Measurements from ENCODE around the gene EIF4G2. TPM values are rescaled to one million over a fixed set of nuclear protein-coding genes. Genes with fewer than 3 reads are reported as not detected.

EIF4G2 gene
- total RNA-seq, 1 experiment from 2014 or later, result 1,198 TPM

DNA sequence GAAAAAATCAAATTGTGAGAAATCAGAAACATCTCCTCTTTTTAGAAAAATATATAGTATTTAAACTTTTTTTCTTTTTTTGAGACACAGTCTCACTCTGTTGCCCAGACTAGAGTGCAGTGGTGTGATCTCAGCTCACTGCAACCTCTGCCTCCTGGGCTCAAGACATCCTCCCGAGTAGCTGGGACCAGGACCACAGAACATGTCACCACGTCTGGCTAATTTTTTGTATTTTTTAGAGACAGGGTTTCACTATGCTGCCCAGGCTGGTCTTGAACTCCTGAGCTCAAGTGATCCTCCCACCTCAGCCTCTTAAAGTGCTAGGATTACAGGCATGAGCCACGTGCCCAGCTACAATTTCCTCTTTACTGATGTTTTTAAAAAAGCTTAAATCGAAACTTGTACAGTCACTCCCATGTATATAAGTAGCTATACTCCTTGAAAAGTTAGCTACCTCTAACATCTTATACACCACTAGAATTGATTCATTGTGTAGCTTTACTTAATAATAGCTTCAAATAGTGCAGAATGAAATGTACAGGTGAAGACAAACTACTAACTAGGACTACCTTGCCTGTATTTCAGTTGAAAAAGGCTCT, 10.3 kb downstream of the EIF4G2 start:
- Histone ChIP-seq H3K27me3 (replicated peaks; ENCODE audit: insufficient read depth, low read depth, low read length, poor library complexity) (no peaks in the 10 kb centered on the region), H3K4me3 (ENCODE audit: low read depth, low read length, poor library complexity, severe bottlenecking) (no peak overlapping the region), H3K27ac (ENCODE audit: low read depth, low read length, poor library complexity, severe bottlenecking) (no peak overlapping the region), H3K36me3 (ENCODE audit: insufficient read depth, low read length, poor library complexity, severe bottlenecking) (peaks cover 78% of the 10 kb centered on the region), H3K9me3 (ENCODE audit: low read depth, low read length, poor library complexity, severe bottlenecking) (no peaks in the 10 kb centered on the region), H3K4me1 (ENCODE audit: insufficient read depth, low read length, poor library complexity, severe bottlenecking) (no peaks in the 10 kb centered on the region)
- no TSS peak for BruUV-seq (replicated peaks)
- intact Hi-C loops (cut with micrococcal nuclease; ENCODE audit: unreplicated experiment), result loop anchor here (10.0 kb wide), 2 partner anchors 356 to 986 kb away; no protein-coding TSS in a partner anchor
- DNase-seq (ENCODE audit: low spot score), result no peak
- no peak for TF ChIP-seq EZH2 (IDR thresholded peaks at IDR 0.05; ENCODE audit: borderline replicate concordance, low read depth, low read length, poor library complexity, severe bottlenecking)
- TF ChIP-seq, protein P1, sequence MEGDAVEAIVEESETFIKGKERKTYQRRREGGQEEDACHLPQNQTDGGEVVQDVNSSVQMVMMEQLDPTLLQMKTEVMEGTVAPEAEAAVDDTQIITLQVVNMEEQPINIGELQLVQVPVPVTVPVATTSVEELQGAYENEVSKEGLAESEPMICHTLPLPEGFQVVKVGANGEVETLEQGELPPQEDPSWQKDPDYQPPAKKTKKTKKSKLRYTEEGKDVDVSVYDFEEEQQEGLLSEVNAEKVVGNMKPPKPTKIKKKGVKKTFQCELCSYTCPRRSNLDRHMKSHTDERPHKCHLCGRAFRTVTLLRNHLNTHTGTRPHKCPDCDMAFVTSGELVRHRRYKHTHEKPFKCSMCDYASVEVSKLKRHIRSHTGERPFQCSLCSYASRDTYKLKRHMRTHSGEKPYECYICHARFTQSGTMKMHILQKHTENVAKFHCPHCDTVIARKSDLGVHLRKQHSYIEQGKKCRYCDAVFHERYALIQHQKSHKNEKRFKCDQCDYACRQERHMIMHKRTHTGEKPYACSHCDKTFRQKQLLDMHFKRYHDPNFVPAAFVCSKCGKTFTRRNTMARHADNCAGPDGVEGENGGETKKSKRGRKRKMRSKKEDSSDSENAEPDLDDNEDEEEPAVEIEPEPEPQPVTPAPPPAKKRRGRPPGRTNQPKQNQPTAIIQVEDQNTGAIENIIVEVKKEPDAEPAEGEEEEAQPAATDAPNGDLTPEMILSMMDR (conservative IDR thresholded peaks at IDR 0.05; ENCODE audit: low read depth, low read length), result no peak
- POLR2A ChIA-PET (ENCODE audit: low non-redundant PET), result interaction anchor here (1.7 kb wide), 1 partner anchor 11 kb away, joined by 6 read pairs; the partner anchor contains the start of gene EIF4G2
- CTCF ChIA-PET, result no interaction called here

DNA sequence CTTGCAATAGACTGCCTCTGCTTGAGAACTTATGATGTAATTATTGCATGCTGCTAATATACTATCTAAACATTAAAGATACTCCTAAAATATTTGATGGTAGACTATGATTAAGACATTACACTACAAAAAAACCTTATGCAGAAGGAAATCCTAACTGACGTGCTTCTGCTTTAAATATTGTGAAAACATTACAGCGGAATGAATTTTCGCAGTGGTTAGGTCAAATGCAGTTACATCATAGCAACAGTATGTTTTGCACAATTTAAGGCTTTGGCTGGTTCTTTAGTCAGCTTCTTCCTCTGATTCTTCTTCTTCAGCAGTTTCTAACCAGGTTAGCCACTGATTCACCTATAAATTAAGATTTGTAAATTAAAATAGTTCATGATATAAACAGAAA, 11.2 kb downstream of the EIF4G2 start:
- H3K9me3 ChIP-seq (ENCODE audit: low read depth, low read length, poor library complexity, severe bottlenecking), result no peaks in the 10 kb centered on the region
- H3K4me3 ChIP-seq (ENCODE audit: low read depth, low read length, poor library complexity, severe bottlenecking), result no peak overlapping the region
- peaks cover 69% of the 10 kb centered on the region for H3K36me3 ChIP-seq (ENCODE audit: insufficient read depth, low read length, poor library complexity, severe bottlenecking)
- H3K27me3 ChIP-seq (replicated peaks; ENCODE audit: insufficient read depth, low read depth, low read length, poor library complexity), result no peaks in the 10 kb centered on the region
- no TSS peak for BruUV-seq (replicated peaks)
- intact Hi-C loops (cut with micrococcal nuclease; ENCODE audit: unreplicated experiment), result loop anchor here (10.0 kb wide), 2 partner anchors 357 to 987 kb away; no protein-coding TSS in a partner anchor
- no peak for DNase-seq (ENCODE audit: low spot score)
- CTCF ChIA-PET, result no interaction called here
- TF ChIP-seq, protein P1 (conservative IDR thresholded peaks at IDR 0.05; ENCODE audit: low read depth, low read length), result no peak
- no peak for TF ChIP-seq EZH2 (IDR thresholded peaks at IDR 0.05; ENCODE audit: borderline replicate concordance, low read depth, low read length, poor library complexity, severe bottlenecking)
- no peaks in the 10 kb centered on the region for H3K4me1 ChIP-seq (ENCODE audit: insufficient read depth, low read length, poor library complexity, severe bottlenecking)
- POLR2A ChIA-PET (ENCODE audit: low non-redundant PET), result interaction anchor here (1.7 kb wide), 1 partner anchor 12 kb away, joined by 6 read pairs; the partner anchor contains the start of gene EIF4G2
- no peak overlapping the region for H3K27ac ChIP-seq (ENCODE audit: low read depth, low read length, poor library complexity, severe bottlenecking)

DNA sequence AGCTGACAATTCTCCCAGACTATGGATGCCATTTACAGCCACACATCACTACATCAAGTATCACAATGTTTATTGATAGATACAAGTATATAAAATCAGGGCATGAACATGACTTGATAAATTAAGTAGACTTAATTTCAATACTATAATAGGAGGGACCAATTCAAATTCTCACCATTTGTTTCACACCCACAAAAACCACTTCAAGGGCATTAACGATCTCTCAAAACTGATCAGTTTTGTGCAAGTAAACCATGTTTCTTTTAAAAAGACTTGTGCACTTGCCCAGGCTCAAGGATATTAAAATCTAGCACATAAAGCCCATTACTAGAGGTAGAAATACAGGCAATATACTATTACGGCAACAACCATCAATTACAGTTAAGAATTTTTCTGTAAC, 11.7 kb downstream of the EIF4G2 start:
- H3K36me3 ChIP-seq (ENCODE audit: insufficient read depth, low read length, poor library complexity, severe bottlenecking), result peaks cover 64% of the 10 kb centered on the region
- intact Hi-C loops (cut with micrococcal nuclease; ENCODE audit: unreplicated experiment), result loop anchor here (10.0 kb wide), 2 partner anchors 358 to 988 kb away; no protein-coding TSS in a partner anchor
- TSS peak; percentile 23 for BruUV-seq (replicated peaks)
- ChIA-PET CTCF (no interaction called here), POLR2A (ENCODE audit: low non-redundant PET) (no interaction called here)
- no peaks in the 10 kb centered on the region for H3K27me3 ChIP-seq (replicated peaks; ENCODE audit: insufficient read depth, low read depth, low read length, poor library complexity)
- no peaks in the 10 kb centered on the region for H3K9me3 ChIP-seq (ENCODE audit: low read depth, low read length, poor library complexity, severe bottlenecking)
- no peak overlapping the region for H3K27ac ChIP-seq (ENCODE audit: low read depth, low read length, poor library complexity, severe bottlenecking)
- no peak overlapping the region for H3K4me3 ChIP-seq (ENCODE audit: low read depth, low read length, poor library complexity, severe bottlenecking)
- no peak for TF ChIP-seq EZH2 (IDR thresholded peaks at IDR 0.05; ENCODE audit: borderline replicate concordance, low read depth, low read length, poor library complexity, severe bottlenecking)
- TF ChIP-seq, protein P1 (conservative IDR thresholded peaks at IDR 0.05; ENCODE audit: low read depth, low read length), result no peak
- DNase-seq (ENCODE audit: low spot score), result no peak
- H3K4me1 ChIP-seq (ENCODE audit: insufficient read depth, low read length, poor library complexity, severe bottlenecking), result no peaks in the 10 kb centered on the region
